Activated effector memory CD4-positive, alpha-beta T cell treated with Interleukin-2 at 50 U/mL for 16 hours (primary cell): ENCODE results near the gene CLEC1B.
"Not testable (repeated sequence)": the region's sequence is repeated elsewhere in the genome, so short reads cannot be mapped to it uniquely, and the experiment has no call there.

Experiments
- DNase-seq: peaks from one replicate; pipeline ENCODE4 v3.0.0-alpha.2; 2020

Gene CLEC1B

DNA sequence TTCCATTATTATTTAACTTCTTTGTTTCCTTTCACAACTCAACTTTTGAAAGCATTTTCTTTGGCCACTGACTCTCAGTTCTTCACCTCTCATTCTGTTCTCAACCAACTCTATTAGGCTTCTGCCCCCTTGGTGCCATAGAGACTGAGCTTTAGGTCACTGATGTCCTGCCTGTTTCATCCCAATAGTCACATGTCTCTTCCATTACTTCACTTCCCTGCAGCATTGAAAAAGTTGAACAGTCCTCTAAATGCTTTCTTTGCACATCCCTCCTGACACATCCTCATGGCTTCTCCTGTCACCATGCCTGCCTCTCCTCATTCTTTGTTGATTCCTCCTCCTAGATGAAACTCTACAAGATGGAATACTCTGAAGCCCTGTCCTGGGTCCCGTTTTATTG lies 25.0 kb downstream of the CLEC1B start:
- no peak for DNase-seq

DNA sequence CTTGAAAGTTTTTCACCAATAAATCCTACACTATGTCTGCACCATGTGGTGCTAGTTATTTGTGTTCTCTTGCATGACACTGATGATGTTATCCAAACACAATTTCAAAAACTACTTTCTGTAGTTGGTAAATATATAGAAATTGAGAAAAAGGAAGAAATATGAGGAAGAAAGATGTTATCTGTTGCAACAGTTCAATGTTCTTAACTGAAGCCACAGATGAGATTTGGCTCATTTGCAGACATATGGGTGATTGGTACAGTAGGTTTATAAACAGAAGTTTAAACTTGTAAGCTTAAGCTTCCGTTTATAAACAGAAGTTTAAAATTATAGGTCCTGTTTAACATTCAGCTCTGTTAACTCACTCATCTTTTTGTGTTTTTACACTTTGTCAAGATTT lies 27.7 kb downstream of the CLEC1B start, which contains the start of gene CLEC12A:
Gene CLEC12A, plus strand, starts transcription at position 229 of the 400 bp plus-strand sequence. CDS start 188 bp downstream, outside the sequence.
- no peak for DNase-seq

DNA sequence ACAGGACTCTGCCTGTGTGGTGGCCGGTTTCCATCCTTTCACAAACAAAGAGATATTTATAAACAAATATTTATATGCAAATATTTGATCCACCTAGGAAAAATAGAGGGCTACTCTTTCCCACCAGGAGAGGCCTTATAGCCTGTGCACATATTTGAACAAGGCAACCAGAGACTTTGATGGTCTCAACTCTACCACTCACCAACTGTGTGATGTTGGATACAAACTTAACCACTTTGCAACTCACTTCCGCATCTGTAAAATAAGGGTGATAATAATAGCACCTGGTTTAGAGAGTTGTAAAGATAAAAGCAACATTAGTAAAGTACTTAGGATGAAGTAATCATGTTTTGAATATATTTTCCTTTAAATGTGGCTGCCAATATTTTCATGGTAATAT lies 29.2 kb downstream of the CLEC1B start:
- no peak for DNase-seq

DNA sequence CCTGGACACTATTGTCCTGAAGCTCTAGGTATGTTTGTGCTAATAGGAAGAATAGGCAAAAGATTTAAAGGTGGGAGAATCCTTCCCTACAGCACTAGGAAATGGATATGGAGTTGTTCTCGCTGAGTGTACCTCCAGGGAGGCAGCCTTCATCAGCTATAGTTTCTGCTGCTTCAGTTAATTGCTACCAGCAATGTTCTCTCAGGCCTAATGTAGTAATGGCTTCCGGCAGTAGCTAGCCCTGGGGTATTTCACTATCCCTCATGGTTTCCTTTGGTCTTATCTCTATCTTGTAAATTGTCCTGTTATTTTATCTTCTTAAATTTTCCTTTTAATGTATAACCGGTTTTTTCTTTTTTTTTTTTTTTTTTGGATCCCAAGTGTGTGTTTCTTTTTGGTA lies 37.0 kb downstream of the CLEC1B start:
- DNase-seq: no peak

DNA sequence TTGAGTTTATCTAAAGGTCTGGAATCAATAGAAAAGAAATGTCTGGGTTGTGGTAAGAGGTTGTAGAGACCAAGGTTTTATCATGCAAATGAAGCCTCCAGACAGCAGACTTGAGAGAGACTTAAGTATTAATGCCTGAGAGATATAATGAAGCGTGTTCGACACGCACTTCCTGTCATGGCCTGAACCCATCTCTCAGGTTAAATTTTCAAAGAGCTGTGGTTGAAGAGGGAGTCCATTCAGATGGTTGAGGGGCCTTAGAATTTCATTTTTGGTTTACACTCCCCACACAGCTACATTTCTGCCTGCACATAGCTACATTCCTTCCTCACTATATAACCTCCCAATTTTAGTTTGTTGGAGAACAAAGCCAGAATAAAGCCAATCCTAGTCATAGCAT lies 37.8 kb downstream of the CLEC1B start:
- DNase-seq: no peak

DNA sequence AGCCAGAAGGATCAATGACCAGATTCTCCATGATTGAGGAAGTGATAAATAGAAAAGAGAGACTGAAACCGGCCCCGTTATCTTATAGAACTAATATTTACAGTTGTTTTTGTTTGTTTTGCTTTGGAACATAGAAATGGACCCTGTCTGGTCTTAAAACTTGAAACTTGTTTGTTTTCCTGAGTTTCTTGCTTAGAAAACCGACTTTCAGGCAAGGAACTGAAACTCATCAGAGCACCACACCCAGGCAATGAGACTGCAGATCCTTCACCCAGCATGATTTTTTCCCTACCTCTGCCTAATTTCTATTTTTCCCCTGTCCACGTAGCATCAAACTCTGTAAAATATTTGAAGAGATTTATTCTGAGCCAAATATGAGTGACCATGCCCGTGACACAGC lies 38.3 kb downstream of the CLEC1B start:
- DNase-seq: no peak

DNA sequence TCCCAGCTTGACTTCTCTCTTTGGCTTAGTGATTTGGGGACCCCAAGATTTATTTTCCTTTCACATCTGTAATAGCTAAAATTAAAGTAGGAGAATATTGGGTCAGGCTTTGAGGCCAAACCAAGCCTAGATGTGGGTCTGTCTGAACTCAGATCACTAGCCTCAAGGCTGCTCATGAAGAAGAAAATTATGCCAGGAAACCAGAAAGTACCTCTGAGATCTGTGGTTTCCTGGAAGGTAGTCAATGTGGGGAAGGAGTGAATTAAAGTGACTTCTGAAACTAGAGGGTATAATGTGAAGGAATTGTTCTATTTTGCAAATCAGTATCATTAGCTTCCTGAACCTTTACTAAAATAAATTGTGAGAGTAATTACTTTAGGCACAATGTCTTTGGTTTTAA lies 41.1 kb downstream of the CLEC1B start:
- DNase-seq: no peak

DNA sequence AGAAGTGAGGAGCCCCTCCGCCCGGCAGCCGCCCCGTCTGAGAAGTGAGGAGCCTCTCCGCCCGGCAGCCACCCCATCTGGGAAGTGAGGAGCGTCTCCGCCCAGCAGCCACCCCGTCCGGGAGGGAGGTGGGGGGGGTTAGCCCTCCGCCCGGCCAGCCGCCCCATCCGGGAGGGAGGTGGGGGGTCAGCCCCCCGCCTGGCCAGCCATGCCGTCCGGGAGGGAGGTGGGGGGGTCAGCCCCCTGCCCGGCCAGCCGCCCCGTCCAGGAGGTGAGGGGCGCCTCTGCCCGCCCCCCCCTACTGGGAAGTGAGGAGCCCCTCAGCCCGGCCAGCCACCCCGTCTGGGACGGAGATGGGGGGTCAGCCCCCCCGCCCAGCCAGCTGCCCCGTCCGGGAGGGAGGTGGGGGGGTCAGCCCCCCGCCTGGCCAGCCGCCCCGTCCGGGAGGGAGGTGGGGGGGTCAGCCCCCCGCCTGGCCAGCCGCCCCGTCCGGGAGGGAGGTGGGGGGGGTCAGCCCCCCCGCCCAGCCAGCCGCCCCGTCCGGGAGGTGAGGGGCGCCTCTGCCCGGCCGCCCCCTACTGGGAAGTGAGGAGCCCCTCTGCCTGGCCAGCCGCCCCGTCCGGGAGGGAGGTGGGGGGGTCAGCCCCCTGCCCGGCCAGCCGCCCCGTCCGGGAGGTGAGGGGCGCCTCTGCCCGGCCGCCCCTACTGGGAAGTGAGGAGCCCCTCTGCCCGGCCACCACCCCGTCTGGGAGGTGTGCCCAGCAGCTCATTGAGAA lies 45.8 kb downstream of the CLEC1B start:
- not testable (repeated sequence) for DNase-seq

DNA sequence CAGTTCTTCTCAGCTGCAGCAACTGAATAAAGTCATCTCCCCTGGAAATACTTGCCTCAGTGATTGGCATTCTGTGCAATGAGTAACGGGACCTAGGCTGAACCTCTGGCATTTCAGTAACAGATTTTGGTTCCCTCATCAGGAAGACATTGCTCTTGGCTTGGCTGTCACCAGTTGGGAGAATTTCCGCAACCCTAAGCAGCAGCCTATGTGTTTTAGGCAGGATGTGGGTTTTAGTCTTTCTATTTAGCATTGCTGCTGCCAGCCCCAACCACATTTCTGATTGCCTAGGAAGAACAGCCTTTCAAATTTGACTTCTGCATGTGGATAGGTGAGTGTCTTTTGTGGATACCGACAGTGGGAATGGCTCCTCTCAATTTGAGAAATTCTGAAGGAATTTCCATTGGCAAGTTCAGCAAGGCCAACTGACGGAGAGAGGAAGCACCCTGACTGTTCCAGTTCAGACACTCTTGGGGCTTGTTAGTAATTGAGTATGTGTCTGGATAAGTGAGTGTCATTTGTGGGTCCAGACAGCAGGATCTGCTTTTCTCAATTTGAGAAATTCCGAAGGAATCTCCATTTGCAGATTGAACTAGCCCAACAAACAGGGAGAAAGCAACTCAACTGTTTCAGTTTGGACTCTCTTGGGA lies 47.8 kb downstream of the CLEC1B start:
- DNase-seq: peak; percentile 18

DNA sequence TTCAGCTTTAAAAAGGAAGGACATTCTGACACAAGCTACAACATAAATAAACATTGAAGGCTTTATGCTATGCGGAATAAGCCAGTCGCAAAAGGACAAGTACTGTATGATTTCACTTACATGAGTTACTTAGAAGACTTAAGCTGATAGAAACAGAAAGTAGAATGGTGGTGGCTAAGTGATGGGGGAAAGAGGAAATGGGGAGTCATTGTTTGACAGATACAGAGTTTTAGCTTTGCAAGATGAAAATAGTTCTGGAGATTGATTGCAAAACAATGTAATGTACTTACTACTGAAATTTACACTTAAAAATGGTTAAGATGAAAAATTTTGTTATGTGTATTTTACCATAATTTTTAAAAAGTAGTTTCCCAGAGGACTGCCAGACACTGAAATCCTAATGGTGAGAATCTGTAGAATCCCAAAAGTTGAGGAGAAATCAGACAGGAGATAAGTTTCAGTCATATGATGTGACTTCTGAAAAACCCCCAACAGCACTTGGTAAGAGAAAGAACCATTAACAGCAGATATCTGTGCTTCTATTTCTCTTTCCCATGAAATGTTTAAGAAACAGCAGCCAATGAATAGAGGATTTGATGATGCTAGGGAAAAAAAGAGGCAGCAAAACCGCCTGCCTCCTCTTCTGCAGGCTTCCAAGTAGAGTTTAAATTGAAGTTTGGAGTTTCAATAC lies 50.2 kb downstream of the CLEC1B start:
- DNase-seq: no peak

DNA sequence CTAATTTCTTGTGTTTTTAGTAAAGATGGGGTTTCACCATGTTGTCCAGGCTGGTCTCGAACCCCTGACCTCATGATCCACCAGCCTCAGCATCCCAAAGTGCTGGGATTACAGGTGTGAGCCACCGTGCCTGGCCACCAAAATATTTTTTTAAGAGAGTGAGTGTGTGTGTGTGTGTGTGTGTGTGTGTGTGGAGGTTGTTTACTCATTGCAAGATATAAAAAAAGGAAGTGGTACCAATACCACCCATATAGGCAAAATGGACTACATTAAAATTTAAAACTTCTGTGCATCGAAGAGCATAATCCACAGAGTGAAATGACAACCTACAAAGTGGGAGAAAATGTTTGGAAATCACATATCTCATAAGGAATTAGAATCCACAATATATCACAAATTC lies 51.2 kb downstream of the CLEC1B start:
- no peak for DNase-seq

DNA sequence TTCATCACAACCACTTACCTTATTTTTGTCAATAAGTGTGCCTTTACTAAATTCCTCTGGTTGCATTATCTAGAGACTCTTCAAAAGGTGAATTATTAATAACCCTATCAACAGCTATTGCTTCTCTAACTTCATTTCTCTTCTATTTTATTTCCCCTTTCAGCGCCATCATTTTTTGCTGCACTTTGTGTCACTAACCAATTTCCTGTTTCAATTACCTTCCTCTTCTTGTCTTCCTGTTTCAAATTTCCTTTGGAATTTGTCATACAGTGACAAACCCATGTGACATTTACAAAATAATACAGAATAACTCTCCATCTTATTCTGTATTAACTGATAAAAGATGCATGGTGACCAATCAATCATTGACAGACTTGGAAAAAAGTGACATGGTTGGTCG lies 54.5 kb downstream of the CLEC1B start:
- no peak for DNase-seq

DNA sequence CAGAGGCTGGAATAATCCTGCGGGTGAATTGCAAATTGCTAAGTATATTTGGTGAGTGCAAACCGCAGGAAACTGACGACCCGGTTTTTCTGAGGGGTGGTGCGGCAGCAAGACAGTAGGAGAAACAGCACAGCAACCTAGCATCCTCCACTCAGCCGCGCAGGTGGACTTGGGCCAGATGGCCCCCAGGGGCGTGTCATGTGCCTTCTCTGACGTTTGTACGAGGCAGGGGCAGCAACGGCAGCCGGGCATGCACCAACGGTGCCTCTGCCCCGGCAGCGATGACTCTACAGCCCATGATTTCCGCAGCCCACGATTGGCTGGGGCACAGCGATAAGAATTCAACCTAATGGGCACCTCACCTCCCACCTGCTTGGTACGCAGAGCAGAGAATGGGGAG lies 55.7 kb downstream of the CLEC1B start:
- no peak for DNase-seq
